GM18951 (cell line): ENCODE results near the gene SLC7A7.
"Not testable (repeated sequence)": the region's sequence is repeated elsewhere in the genome, so short reads cannot be mapped to it uniquely, and the experiment has no call there.

Source experiments
- POLR2A ChIP-seq: IDR thresholded peaks from 4 replicates; pipeline ENCODE4 v1.6.1; 2011; ENCODE audit warnings: mild to moderate bottlenecking; ENCODE audit not compliant: insufficient read length, insufficient read depth; ENCODE audit errors: extremely low read depth
- in situ Hi-C: fragments of 300-500 bp; cut with MboI; formaldehyde crosslinking; loops from one replicate; pipeline ENCODE4 v1.12.0; 2022; ENCODE audit warnings: low sequenced_read_pairs, mixed read lengths, inconsistent platforms; ENCODE audit not compliant: unreplicated experiment

The SLC7A7 gene

GRCh38 chr14:22801716-22802115 lies 13.5 kb downstream of the SLC7A7 start:
- TF ChIP-seq POLR2A: no peak
- in situ Hi-C loops: no loop called here

- in situ Hi-C loops: no loop called here
- TF ChIP-seq POLR2A: no peak
Measured at GRCh38 chr14:22800346-22800745, 14.9 kb downstream of the SLC7A7 start.

- in situ Hi-C loops: no loop called here
Measured at GRCh38 chr14:22798528-22798927, 16.7 kb downstream of the SLC7A7 start.

GRCh38 chr14:22797017-22797917 lies 18.0 kb downstream of the SLC7A7 start:
- no peak for TF ChIP-seq POLR2A
- in situ Hi-C loops: no loop called here

More at GRCh38 chr14:22798528-22798927, 16.7 kb downstream of the SLC7A7 start:
- no peak for TF ChIP-seq POLR2A

- TF ChIP-seq POLR2A: peak; percentile 27
- in situ Hi-C loops: no loop called here
Measured at GRCh38 chr14:22796087-22796707, 19.0 kb downstream of the SLC7A7 start.

GRCh38 chr14:22794551-22794951 lies 20.7 kb downstream of the SLC7A7 start:
- in situ Hi-C loops: no loop called here
- TF ChIP-seq POLR2A: peak; percentile 35

- in situ Hi-C loops: no loop called here
- no peak for TF ChIP-seq POLR2A
Measured at GRCh38 chr14:22793976-22794375, 21.3 kb downstream of the SLC7A7 start.

GRCh38 chr14:22793550-22793949 lies 21.7 kb downstream of the SLC7A7 start:
- in situ Hi-C loops: not testable (repeated sequence)

- in situ Hi-C loops: no loop called here
- no peak for TF ChIP-seq POLR2A
Measured at GRCh38 chr14:22792158-22792557, 23.1 kb downstream of the SLC7A7 start.

- in situ Hi-C loops: no loop called here
- TF ChIP-seq POLR2A: no peak
Measured at GRCh38 chr14:22791301-22791700, 23.9 kb downstream of the SLC7A7 start.

- in situ Hi-C loops: no loop called here
- no peak for TF ChIP-seq POLR2A
Measured at GRCh38 chr14:22786685-22787084, 28.6 kb downstream of the SLC7A7 start.

GRCh38 chr14:22781301-22781991 lies 33.8 kb downstream of the SLC7A7 start:
- in situ Hi-C loops: no loop called here
- no peak for TF ChIP-seq POLR2A

- TF ChIP-seq POLR2A: no peak
- in situ Hi-C loops: no loop called here
Measured at GRCh38 chr14:22780941-22781300, 34.3 kb downstream of the SLC7A7 start.

- in situ Hi-C loops: no loop called here
- TF ChIP-seq POLR2A: no peak
Measured at GRCh38 chr14:22780105-22780679, 35.0 kb downstream of the SLC7A7 start.

- TF ChIP-seq POLR2A: no peak
- in situ Hi-C loops: loop anchor here (5.0 to 10.0 kb wide), 2 partner anchors 39 to 77 kb away; partner anchors contain the start of gene SLC7A7
Measured at GRCh38 chr14:22778084-22778483, 37.2 kb downstream of the SLC7A7 start.

GRCh38 chr14:22776849-22777248 lies 38.4 kb downstream of the SLC7A7 start:
- in situ Hi-C loops: loop anchor here (5.0 to 10.0 kb wide), 2 partner anchors 40 to 78 kb away; partner anchors contain the start of gene SLC7A7
